HepG2 (cell line): ENCODE data around the gene NLE1. TPM values are rescaled to one million over a fixed set of nuclear protein-coding genes. Genes with fewer than 3 reads are reported as not detected.
A peak's percentile ranks its signal among the peaks of the same experiment; 100 is the strongest.

Experiments
- BORCS8-MEF2B ChIP-seq: sonication (generic); formaldehyde crosslinking; IDR thresholded peaks from 2 replicates; pipeline ENCODE4 v1.8.0; 2022; ENCODE audit warnings: mild to moderate bottlenecking, missing genetic modification reagents
- DPF2 ChIP-seq: sonication (generic); formaldehyde crosslinking; IDR thresholded peaks from 2 replicates; pipeline ENCODE4 v1.4.0; 2020; ENCODE audit warnings: mild to moderate bottlenecking, low read depth, missing genetic modification reagents, borderline replicate concordance
- FIP1L1 ChIP-seq: fragments of 200-400 bp; formaldehyde crosslinking; IDR thresholded peaks from 2 replicates; pipeline ENCODE4 v1.6.1; 2018; ENCODE audit warnings: low read depth, mild to moderate bottlenecking, low read length, moderate library complexity, borderline replicate concordance; ENCODE audit not compliant: insufficient read depth
- IKZF1 ChIP-seq: fragments of 450-650 bp; IDR thresholded peaks from 2 replicates; pipeline ENCODE4 v1.7.1; 2016
- MTA3 ChIP-seq: sonication (generic); formaldehyde crosslinking; IDR thresholded peaks from 2 replicates; pipeline ENCODE4 v1.4.0; 2020; ENCODE audit warnings: missing genetic modification reagents
- MTF1 ChIP-seq: sonication (generic); formaldehyde crosslinking; IDR thresholded peaks from 2 replicates; pipeline ENCODE4 v1.5.0; 2020; ENCODE audit warnings: missing genetic modification reagents
- MTF2 ChIP-seq: sonication (generic); formaldehyde crosslinking; IDR thresholded peaks from 2 replicates; pipeline ENCODE4 v1.5.0; 2020; ENCODE audit warnings: missing genetic modification reagents, borderline replicate concordance
- MXI1 ChIP-seq: IDR thresholded peaks from 3 replicates; pipeline ENCODE4 v1.6.1; 2012; ENCODE audit warnings: low read depth, low read length, inconsistent platforms, borderline replicate concordance
- NFKB2 ChIP-seq: sonication (generic); formaldehyde crosslinking; IDR thresholded peaks from 2 replicates; pipeline ENCODE4 v1.4.0; 2020; ENCODE audit warnings: missing genetic modification reagents, borderline replicate concordance
- SATB2 ChIP-seq: sonication (generic); formaldehyde crosslinking; IDR thresholded peaks from 2 replicates; pipeline ENCODE4 v1.5.0; 2020; ENCODE audit warnings: missing genetic modification reagents
- SMAD1 ChIP-seq: sonication (generic); formaldehyde crosslinking; IDR thresholded peaks from 2 replicates; pipeline ENCODE4 v1.4.0; 2020; ENCODE audit warnings: missing genetic modification reagents, low read depth, mild to moderate bottlenecking, borderline replicate concordance
- TAF15 ChIP-seq: fragments of 200-400 bp; formaldehyde crosslinking; IDR thresholded peaks from one replicate; pipeline ENCODE4 v1.6.1; 2018; ENCODE audit warnings: mild to moderate bottlenecking, low read depth, low read length; ENCODE audit not compliant: poor library complexity, severe bottlenecking
- ZBTB8A ChIP-seq: sonication (generic); formaldehyde crosslinking; IDR thresholded peaks from 2 replicates; pipeline ENCODE4 v1.4.0; 2020; ENCODE audit warnings: mild to moderate bottlenecking, low read depth, missing genetic modification reagents, borderline replicate concordance
- ZFYVE20 ChIP-seq: sonication (generic); formaldehyde crosslinking; IDR thresholded peaks from 2 replicates; pipeline ENCODE4 v1.8.0; 2023; ENCODE audit warnings: low read depth, mild to moderate bottlenecking, moderate library complexity, missing genetic modification reagents, borderline replicate concordance
- polyA plus RNA-seq, 8 experiments: library from polyadenylated mRNA; depleted of rRNA in 3 of 8; stranded (reverse) in 7 of 8; unstranded in 1 of 8; fragments of >200 nt; fragmentation: Illumina TruSeq in 4 of 8; extraction: Trizol in 4 of 8; gene quantifications; 2 replicates each; pipeline versions ENCODE4 v1.2.1 to v1.2.3, GENCODE V29; 2011 to 2016; ENCODE audit warnings: low read depth in 4 of 8, missing spikeins in 1 of 8, mixed read lengths in 1 of 8; ENCODE audit not compliant: insufficient read depth in 1 of 8
- total RNA-seq, 5 experiments: library from RNA; depleted of rRNA; stranded (reverse); fragments of >200 nt; fragmentation: Illumina TruSeq; extraction: Trizol; gene quantifications; 2 replicates each; pipeline ENCODE4 v1.2.3, GENCODE V29; 2016; ENCODE audit warnings: low read depth in 1 of 5
- TF ChIP-seq, protein P1 (sequence below): IDR thresholded peaks from 2 replicates; pipeline ENCODE4 v1.6.1; 2018; ENCODE audit warnings: missing genetic modification reagents
- TF ChIP-seq, protein P2 (sequence below): sonication (generic); formaldehyde crosslinking; IDR thresholded peaks from 2 replicates; pipeline ENCODE4 v1.4.0; 2020; ENCODE audit warnings: missing genetic modification reagents
- TF ChIP-seq, protein P3 (sequence below): sonication (generic); formaldehyde crosslinking; IDR thresholded peaks from 2 replicates; pipeline ENCODE4 v1.8.1; 2023; ENCODE audit warnings: missing genetic modification reagents, mild to moderate bottlenecking, borderline replicate concordance
- TF ChIP-seq, protein P4 (sequence below): sonication (generic); formaldehyde crosslinking; IDR thresholded peaks from 2 replicates; pipeline ENCODE4 v1.4.0; 2020; ENCODE audit warnings: missing genetic modification reagents, mild to moderate bottlenecking, borderline replicate concordance

Gene NLE1
- total and polyA plus RNA-seq, 2 of the 13 experiments (the other 11 are each of a cell fraction or from before 2014, with no cell fraction given) = 20.3 to 34.5 TPM

DNA sequence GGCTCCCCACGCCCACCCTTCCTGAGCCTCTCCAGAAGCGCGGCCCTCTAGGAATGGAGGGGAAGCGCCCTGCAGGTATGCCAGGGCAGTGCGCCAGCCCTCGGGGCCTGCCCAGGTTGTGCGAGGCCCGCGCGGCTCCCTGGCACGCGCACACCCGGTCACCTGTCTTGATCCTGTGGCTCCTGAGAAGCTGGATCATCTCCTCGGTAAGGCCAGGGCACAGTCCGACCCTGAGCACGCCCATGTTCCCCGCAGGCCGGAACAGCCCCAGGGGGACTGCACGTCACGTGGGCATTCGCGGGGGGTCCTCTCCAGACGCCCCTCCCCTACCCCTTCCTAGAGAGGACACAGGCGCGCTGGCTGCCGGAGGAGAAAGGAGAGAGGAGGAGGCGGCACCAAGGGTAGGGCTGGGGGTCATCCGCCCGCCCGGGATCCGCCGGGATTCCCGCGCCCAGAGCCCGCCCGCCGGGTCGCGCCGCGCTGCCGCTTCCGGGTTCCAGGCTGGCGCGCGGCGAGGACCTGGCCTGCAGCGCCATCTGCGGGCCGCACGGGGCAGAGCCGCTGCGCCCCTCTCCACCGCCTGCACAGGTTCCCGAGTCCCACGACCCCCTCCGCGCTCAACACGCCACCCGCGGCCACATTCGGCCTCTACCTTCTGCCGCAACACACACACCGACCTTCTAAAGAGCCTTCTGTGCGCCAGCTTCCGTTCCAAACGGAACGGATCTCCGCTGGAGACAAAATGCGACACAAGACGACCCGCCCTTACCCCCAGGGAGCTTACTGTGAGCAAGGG is 22.5 kb downstream of the NLE1 start, which contains the start of gene RAD51D (continued):
- TF ChIP-seq, protein P1, sequence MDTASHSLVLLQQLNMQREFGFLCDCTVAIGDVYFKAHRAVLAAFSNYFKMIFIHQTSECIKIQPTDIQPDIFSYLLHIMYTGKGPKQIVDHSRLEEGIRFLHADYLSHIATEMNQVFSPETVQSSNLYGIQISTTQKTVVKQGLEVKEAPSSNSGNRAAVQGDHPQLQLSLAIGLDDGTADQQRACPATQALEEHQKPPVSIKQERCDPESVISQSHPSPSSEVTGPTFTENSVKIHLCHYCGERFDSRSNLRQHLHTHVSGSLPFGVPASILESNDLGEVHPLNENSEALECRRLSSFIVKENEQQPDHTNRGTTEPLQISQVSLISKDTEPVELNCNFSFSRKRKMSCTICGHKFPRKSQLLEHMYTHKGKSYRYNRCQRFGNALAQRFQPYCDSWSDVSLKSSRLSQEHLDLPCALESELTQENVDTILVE (CRISPR knock-in tag) = no peak; the same call in 1 of the 2 replicates
- TF ChIP-seq ZBTB8A (no peak), IKZF1 (no peak), TAF15 (peak; percentile 36), DPF2 (no peak), MTF2 (CRISPR knock-in tag) (no peak), ZFYVE20 (CRISPR knock-in tag) (no peak), NFKB2 (CRISPR knock-in tag) (no peak; the same call in 1 of the 2 replicates), BORCS8-MEF2B (CRISPR knock-in tag) (no peak), MTF1 (no peak), SMAD1 (CRISPR knock-in tag) (peak; percentile 51; the same call in 1 of the 2 replicates), SATB2 (CRISPR knock-in tag) (no peak), MTA3 (CRISPR knock-in tag) (no peak), FIP1L1 (no peak), MXI1 (peak; percentile 70; the same call in 1 of the 3 replicates)
- TF ChIP-seq, protein P2, sequence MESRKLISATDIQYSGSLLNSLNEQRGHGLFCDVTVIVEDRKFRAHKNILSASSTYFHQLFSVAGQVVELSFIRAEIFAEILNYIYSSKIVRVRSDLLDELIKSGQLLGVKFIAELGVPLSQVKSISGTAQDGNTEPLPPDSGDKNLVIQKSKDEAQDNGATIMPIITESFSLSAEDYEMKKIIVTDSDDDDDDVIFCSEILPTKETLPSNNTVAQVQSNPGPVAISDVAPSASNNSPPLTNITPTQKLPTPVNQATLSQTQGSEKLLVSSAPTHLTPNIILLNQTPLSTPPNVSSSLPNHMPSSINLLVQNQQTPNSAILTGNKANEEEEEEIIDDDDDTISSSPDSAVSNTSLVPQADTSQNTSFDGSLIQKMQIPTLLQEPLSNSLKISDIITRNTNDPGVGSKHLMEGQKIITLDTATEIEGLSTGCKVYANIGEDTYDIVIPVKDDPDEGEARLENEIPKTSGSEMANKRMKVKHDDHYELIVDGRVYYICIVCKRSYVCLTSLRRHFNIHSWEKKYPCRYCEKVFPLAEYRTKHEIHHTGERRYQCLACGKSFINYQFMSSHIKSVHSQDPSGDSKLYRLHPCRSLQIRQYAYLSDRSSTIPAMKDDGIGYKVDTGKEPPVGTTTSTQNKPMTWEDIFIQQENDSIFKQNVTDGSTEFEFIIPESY (CRISPR knock-in tag) = no peak
- TF ChIP-seq, protein P3, sequence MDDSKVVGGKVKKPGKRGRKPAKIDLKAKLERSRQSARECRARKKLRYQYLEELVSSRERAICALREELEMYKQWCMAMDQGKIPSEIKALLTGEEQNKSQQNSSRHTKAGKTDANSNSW (CRISPR knock-in tag) = no peak
- TF ChIP-seq, protein P4, sequence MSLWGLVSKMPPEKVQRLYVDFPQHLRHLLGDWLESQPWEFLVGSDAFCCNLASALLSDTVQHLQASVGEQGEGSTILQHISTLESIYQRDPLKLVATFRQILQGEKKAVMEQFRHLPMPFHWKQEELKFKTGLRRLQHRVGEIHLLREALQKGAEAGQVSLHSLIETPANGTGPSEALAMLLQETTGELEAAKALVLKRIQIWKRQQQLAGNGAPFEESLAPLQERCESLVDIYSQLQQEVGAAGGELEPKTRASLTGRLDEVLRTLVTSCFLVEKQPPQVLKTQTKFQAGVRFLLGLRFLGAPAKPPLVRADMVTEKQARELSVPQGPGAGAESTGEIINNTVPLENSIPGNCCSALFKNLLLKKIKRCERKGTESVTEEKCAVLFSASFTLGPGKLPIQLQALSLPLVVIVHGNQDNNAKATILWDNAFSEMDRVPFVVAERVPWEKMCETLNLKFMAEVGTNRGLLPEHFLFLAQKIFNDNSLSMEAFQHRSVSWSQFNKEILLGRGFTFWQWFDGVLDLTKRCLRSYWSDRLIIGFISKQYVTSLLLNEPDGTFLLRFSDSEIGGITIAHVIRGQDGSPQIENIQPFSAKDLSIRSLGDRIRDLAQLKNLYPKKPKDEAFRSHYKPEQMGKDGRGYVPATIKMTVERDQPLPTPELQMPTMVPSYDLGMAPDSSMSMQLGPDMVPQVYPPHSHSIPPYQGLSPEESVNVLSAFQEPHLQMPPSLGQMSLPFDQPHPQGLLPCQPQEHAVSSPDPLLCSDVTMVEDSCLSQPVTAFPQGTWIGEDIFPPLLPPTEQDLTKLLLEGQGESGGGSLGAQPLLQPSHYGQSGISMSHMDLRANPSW (CRISPR knock-in tag) = no peak
